ENCODE measurements around the gene EOMES. TPM values are rescaled to one million over a fixed set of nuclear protein-coding genes. Genes with fewer than 3 reads are reported as not detected.

The EOMES gene
- total and polyA plus RNA-seq, 2 of the 8 experiments (the other 6 are each of a cell fraction or from before 2014, with no cell fraction given), result 0.09 to 0.47 TPM

DNA sequence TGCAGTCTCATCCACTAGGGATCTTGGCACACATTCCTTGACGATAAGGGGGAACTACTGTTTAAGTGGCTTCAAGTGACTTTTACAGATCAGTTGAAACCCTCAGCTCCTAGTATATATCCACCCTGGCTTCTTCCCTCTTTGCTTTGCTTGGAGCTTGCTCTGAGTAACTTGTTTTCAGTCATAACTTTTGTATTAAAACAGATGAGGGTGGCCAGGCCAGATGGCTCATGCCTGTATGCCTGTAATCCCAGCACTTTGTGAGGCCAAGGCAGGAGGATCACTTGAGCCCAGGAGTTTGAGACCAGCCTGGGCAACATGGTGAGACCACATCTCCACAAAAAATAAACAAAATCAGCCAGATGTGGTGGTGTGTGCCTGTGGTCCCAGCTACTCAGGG is 42.4 kb downstream of the EOMES start:
- H3K27me3 ChIP-seq (replicated peaks in 1 of 4; ENCODE audit: control insufficient read depth in 3 of 4, extremely low read depth in 1 of 4, insufficient read depth in 3 of 4, low read length in 3 of 4), result no peaks in the 10 kb centered on the region
- H3K23ac ChIP-seq (ENCODE audit: insufficient read length), result no peak overlapping the region
- no peaks in the 10 kb centered on the region for H3K79me1 ChIP-seq (ENCODE audit: low read depth, low read length)
- H4K20me1 ChIP-seq (replicated peaks in 1 of 2; ENCODE audit: control insufficient read depth in 1 of 2, insufficient read depth in 2 of 2, low read length in 2 of 2), result no peaks in the 10 kb centered on the region
- DNase-seq (ENCODE audit: low read depth in 1 of 2, low spot score in 2 of 2), result no peak
- no peaks in the 10 kb centered on the region for H3K9me3 ChIP-seq (ENCODE audit: insufficient read depth in 2 of 2, low read depth in 1 of 2, low read length in 1 of 2)
- WGBS, 2 experiments (ENCODE audit: extremely low coverage in 1 of 2, insufficient coverage in 1 of 2, insufficient read length in 1 of 2, insufficient replicate concordance in 2 of 2, low coverage in 1 of 2, low lambda C conversion rate in 2 of 2, missing lambda C conversion rate in 1 of 2), result 100% methylated on average over 1 of the region's 1 CpG; no CpG with 5 or more reads in 1 of the 2 experiments
- TF ChIP-seq NANOG (IDR thresholded peaks at IDR 0.05; ENCODE audit: insufficient read depth, low read depth, low read length, poor library complexity, severe bottlenecking), result no peak
- no peak for TF ChIP-seq KDM5A (IDR thresholded peaks at IDR 0.05; ENCODE audit: low read length)
- no peak for TF ChIP-seq CBX8 (IDR thresholded peaks at IDR 0.05; ENCODE audit: borderline replicate concordance, low read depth, low read length)
- no peak for TF ChIP-seq HDAC2 (IDR thresholded peaks at IDR 0.05; ENCODE audit: borderline replicate concordance in 1 of 2, low read depth in 2 of 2, low read length in 2 of 2)
- TF ChIP-seq, protein P1, sequence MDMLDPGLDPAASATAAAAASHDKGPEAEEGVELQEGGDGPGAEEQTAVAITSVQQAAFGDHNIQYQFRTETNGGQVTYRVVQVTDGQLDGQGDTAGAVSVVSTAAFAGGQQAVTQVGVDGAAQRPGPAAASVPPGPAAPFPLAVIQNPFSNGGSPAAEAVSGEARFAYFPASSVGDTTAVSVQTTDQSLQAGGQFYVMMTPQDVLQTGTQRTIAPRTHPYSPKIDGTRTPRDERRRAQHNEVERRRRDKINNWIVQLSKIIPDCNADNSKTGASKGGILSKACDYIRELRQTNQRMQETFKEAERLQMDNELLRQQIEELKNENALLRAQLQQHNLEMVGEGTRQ (IDR thresholded peaks at IDR 0.05; ENCODE audit: low read length), result no peak
- TF ChIP-seq, protein P2, sequence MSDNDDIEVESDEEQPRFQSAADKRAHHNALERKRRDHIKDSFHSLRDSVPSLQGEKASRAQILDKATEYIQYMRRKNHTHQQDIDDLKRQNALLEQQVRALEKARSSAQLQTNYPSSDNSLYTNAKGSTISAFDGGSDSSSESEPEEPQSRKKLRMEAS (IDR thresholded peaks at IDR 0.05), result no peak
- TF ChIP-seq SP1 (IDR thresholded peaks at IDR 0.05; ENCODE audit: low read depth, low read length), result no peak
- no peak for TF ChIP-seq TAF1 (IDR thresholded peaks at IDR 0.05; ENCODE audit: low read depth, low read length)
- TF ChIP-seq TBP (IDR thresholded peaks at IDR 0.05; ENCODE audit: low read depth, low read length), result no peak
- TF ChIP-seq CHD1 (IDR thresholded peaks at IDR 0.05; ENCODE audit: low read depth, low read length), result no peak
- no peak for TF ChIP-seq HDAC6 (IDR thresholded peaks at IDR 0.05; ENCODE audit: low read depth, low read length)
- no peak for TF ChIP-seq SIRT6 (IDR thresholded peaks at IDR 0.05; ENCODE audit: low read length)
- no peak for TF ChIP-seq POU5F1 (IDR thresholded peaks at IDR 0.05; ENCODE audit: low read depth, low read length)
- H4K8ac ChIP-seq (ENCODE audit: extremely low read depth, insufficient read depth, low read length), result no peak overlapping the region
- no peak overlapping the region for H3K4ac ChIP-seq (replicated peaks; ENCODE audit: insufficient read length, low read depth, low read length)
- H3K9ac ChIP-seq (replicated peaks in 1 of 4; ENCODE audit: extremely low read depth in 1 of 4, low read depth in 3 of 4, low read length in 3 of 4), result no peak overlapping the region
- H2BK120ac ChIP-seq (replicated peaks; ENCODE audit: low read depth, low read length), result no peak overlapping the region
- ChIA-PET CTCF (ENCODE audit: partially characterized antibody) (interaction anchor here (0.6 to 5.9 kb wide), 12 partner anchors 8 to 325 kb away, joined by 3 to 39 read pairs (median 7); no protein-coding TSS in a partner anchor), POLR2A (ENCODE audit: partially characterized antibody) (interaction anchor here (1.0 kb wide), 1 partner anchor 94 kb away, joined by 3 read pairs; no protein-coding TSS in a partner anchor)
- no peak overlapping the region for H2BK12ac ChIP-seq (ENCODE audit: low read depth, low read length)
- H4K91ac ChIP-seq (replicated peaks; ENCODE audit: insufficient read length, low read length), result peak overlapping the region; percentile 29
- H3K4me2 ChIP-seq (ENCODE audit: insufficient read depth in 1 of 2, low read depth in 2 of 2, low read length in 2 of 2), result no peak overlapping the region
- H4K5ac ChIP-seq (ENCODE audit: insufficient read length, low read depth, low read length), result no peak overlapping the region
- peaks cover 0 to 4% (median 1%) of the 10 kb centered on the region in 4 experiments; a peak in 2 of 7 replicates for H3K4me1 ChIP-seq (replicated peaks in 1 of 4; ENCODE audit: control insufficient read depth in 3 of 4, insufficient read depth in 4 of 4, low read length in 3 of 4)
- no peaks in the 10 kb centered on the region for H3K79me2 ChIP-seq (ENCODE audit: control insufficient read depth in 1 of 2, insufficient read depth in 2 of 2, low read length in 2 of 2)
- H2BK5ac ChIP-seq (ENCODE audit: low read depth, low read length), result peak overlapping the region; percentile 49; the same call in 1 of the 2 replicates
- H3K18ac ChIP-seq (ENCODE audit: extremely low read depth, low read length), result no peak overlapping the region
- no peak for FAIRE-seq
- H2AK5ac ChIP-seq (ENCODE audit: low read depth, low read length), result no peak overlapping the region
- H2BK15ac ChIP-seq (ENCODE audit: low read length), result no peak overlapping the region
- no peak overlapping the region for H3K56ac ChIP-seq (replicated peaks; ENCODE audit: insufficient read length, low read depth, low read length)
- no peaks in the 10 kb centered on the region for H3K23me2 ChIP-seq (ENCODE audit: low read depth, low read length)
- no peak overlapping the region for H3K27ac ChIP-seq (ENCODE audit: low read depth, low read length)
- no peak overlapping the region for H2BK20ac ChIP-seq (ENCODE audit: low read length)
- no peak overlapping the region for H2AFZ ChIP-seq (ENCODE audit: low read length)
- H3K36me3 ChIP-seq (ENCODE audit: control insufficient read depth in 2 of 4, insufficient read depth in 4 of 4, low read length in 3 of 4), result no peaks in the 10 kb centered on the region
- no peak overlapping the region for H3K14ac ChIP-seq (ENCODE audit: insufficient read length)
- H3K4me3 ChIP-seq (ENCODE audit: extremely low read depth in 1 of 4, insufficient read depth in 2 of 4, low read depth in 3 of 4, low read length in 4 of 4), result no peak overlapping the region

All from H1 (cell line).